Mucosa of descending colon (tissue), 3 donors: ENCODE data around the gene GALK2. TPM values are rescaled to one million over a fixed set of nuclear protein-coding genes. Genes with fewer than 3 reads are reported as not detected.
A peak's percentile ranks its signal among the peaks of the same experiment; 100 is the strongest.
"Not testable (repeated sequence)": the region's sequence is repeated elsewhere in the genome, so short reads cannot be mapped to it uniquely, and the experiment has no call there.

ENCODE experiments used
- ATAC-seq: fragments of 200-7000 bp; cut with Tn5 transposase; one replicate; pipeline ENCODE4 v1.9.1; 2020; ENCODE audit warnings: mild to moderate bottlenecking, moderate library complexity
- DNase-seq, 3 donors: peaks; one replicate each; pipeline ENCODE4 v3.0.0-alpha.2; 2020
- H3K36me3 ChIP-seq: fragments of 200-600 bp; one replicate; pipeline ENCODE4 v1.8.0; 2021; ENCODE audit warnings: low read depth, mild to moderate bottlenecking
- H3K4me1 ChIP-seq: fragments of 200-600 bp; one replicate; pipeline ENCODE4 v1.8.0; 2021; ENCODE audit warnings: low read depth, mild to moderate bottlenecking
- H3K4me3 ChIP-seq: fragments of 200-600 bp; one replicate; pipeline ENCODE4 v1.8.0; 2021; ENCODE audit warnings: mild to moderate bottlenecking
- H3K9me3 ChIP-seq: fragments of 200-600 bp; one replicate; pipeline ENCODE4 v1.8.0; 2021; ENCODE audit warnings: mild to moderate bottlenecking
- CTCF ChIP-seq: fragments of 200-600 bp; IDR thresholded peaks from one replicate; pipeline ENCODE4 v1.8.0; 2022; ENCODE audit warnings: antibody characterized with exemption, mild to moderate bottlenecking
- intact Hi-C, 2 donors: fragments of 100-400 bp; cut with DNase I in 1 of 2; cut with micrococcal nuclease in 1 of 2; formaldehyde crosslinking; loops; one replicate each; pipeline versions ENCODE4 v1.11.0 to v1.11.1; 2022; cut with DNase I, micrococcal nuclease
- total RNA-seq, 3 donors: library from RNA; stranded (reverse); fragmentation: NEBNext Ultra II Directional in 2 of 3; extraction: Animal tissue kit (Norgen Biotek cat#: 25700) in 2 of 3; gene quantifications; one replicate each; pipeline versions ENCODE4 v1.2.1 to v1.2.4, GENCODE V29; 2021 to 2023
- donor health status: DM: no; HTN: no; CAD: no; lungs with moderate emphysema.
- donor health status: DM: no; HTN: no; CAD: no.
- donor health status: DM: no; HTN: yes; CAD: no.

GALK2 gene
- total RNA-seq, 3 donors from 2014 or later, result 35.6 to 39.7 (median 39.5) TPM

- ATAC-seq (no peak), DNase-seq (no peak)
- Histone ChIP-seq H3K9me3 (no peaks in the 10 kb centered on the region), H3K4me1 (no peaks in the 10 kb centered on the region), H3K4me3 (no peak overlapping the region), H3K36me3 (no peaks in the 10 kb centered on the region)
- TF ChIP-seq CTCF, result no peak
- intact Hi-C loops, result no loop called here
These were observed 5.2 kb upstream of the GALK2 start for GRCh38 chr15:49164865-49165264.

- no peak for ATAC-seq
- H3K4me1 ChIP-seq, result peaks cover 8% of the 10 kb centered on the region
- no peak for DNase-seq
- H3K4me3 ChIP-seq, result no peak overlapping the region
- intact Hi-C loops, result no loop called here
- no peak for TF ChIP-seq CTCF
- no peaks in the 10 kb centered on the region for H3K36me3 ChIP-seq
- H3K9me3 ChIP-seq, result no peaks in the 10 kb centered on the region
These were observed 2.0 kb upstream of the GALK2 start for GRCh38 chr15:49168016-49168415.

GRCh38 chr15:49171790-49172189 lies 1.7 kb downstream of the GALK2 start:
- H3K4me3 ChIP-seq, result no peak overlapping the region
- intact Hi-C loops, result no loop called here
- ATAC-seq (no peak), DNase-seq (no peak)
- H3K36me3 ChIP-seq, result no peaks in the 10 kb centered on the region
- TF ChIP-seq CTCF, result no peak
- no peaks in the 10 kb centered on the region for H3K9me3 ChIP-seq
- H3K4me1 ChIP-seq, result peaks cover 12% of the 10 kb centered on the region

- Histone ChIP-seq H3K9me3 (no peaks in the 10 kb centered on the region), H3K4me1 (peaks cover 12% of the 10 kb centered on the region), H3K36me3 (no peaks in the 10 kb centered on the region), H3K4me3 (no peak overlapping the region)
- DNase-seq, result no peak
- no peak for ATAC-seq
- no peak for TF ChIP-seq CTCF
- intact Hi-C loops, result no loop called here
These were observed 4.9 kb downstream of the GALK2 start for GRCh38 chr15:49174902-49175301.

- H3K4me1 ChIP-seq, H3K9me3 ChIP-seq, H3K4me3 ChIP-seq, intact Hi-C loops, H3K36me3 ChIP-seq: not testable (repeated sequence)
- ATAC-seq (peak; percentile 45), DNase-seq (peak in 1 of 3 donors; percentile 32)
These were observed 5.7 kb downstream of the GALK2 start for GRCh38 chr15:49175582-49176397.

GRCh38 chr15:49178497-49178896 lies 8.4 kb downstream of the GALK2 start:
- no peak for TF ChIP-seq CTCF
- ATAC-seq (no peak), DNase-seq (no peak)
- no peaks in the 10 kb centered on the region for H3K36me3 ChIP-seq
- peaks cover 3% of the 10 kb centered on the region for H3K4me1 ChIP-seq
- no peak overlapping the region for H3K4me3 ChIP-seq
- intact Hi-C loops, result no loop called here
- no peaks in the 10 kb centered on the region for H3K9me3 ChIP-seq
